ENCODE results near the gene BCOR.

- TF ChIP-seq, protein P1, sequence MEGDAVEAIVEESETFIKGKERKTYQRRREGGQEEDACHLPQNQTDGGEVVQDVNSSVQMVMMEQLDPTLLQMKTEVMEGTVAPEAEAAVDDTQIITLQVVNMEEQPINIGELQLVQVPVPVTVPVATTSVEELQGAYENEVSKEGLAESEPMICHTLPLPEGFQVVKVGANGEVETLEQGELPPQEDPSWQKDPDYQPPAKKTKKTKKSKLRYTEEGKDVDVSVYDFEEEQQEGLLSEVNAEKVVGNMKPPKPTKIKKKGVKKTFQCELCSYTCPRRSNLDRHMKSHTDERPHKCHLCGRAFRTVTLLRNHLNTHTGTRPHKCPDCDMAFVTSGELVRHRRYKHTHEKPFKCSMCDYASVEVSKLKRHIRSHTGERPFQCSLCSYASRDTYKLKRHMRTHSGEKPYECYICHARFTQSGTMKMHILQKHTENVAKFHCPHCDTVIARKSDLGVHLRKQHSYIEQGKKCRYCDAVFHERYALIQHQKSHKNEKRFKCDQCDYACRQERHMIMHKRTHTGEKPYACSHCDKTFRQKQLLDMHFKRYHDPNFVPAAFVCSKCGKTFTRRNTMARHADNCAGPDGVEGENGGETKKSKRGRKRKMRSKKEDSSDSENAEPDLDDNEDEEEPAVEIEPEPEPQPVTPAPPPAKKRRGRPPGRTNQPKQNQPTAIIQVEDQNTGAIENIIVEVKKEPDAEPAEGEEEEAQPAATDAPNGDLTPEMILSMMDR (conservative IDR thresholded peaks at IDR 0.05) = no peak
- no peak for TF ChIP-seq EZH2 (IDR thresholded peaks at IDR 0.05; ENCODE audit: low read depth)
Observed at GRCh38 chrX:40107291-40108161, 9.8 kb upstream of the BCOR start.

Measured in PC-9 (cell line).